GM19193 (cell line): ENCODE results near the gene KLF6.

ENCODE experiments used
- POLR2A ChIP-seq: IDR thresholded peaks from 4 replicates; pipeline ENCODE4 v1.6.1; 2011; ENCODE audit not compliant: insufficient read depth, insufficient read length; ENCODE audit errors: extremely low read depth

Gene KLF6

GRCh38 chr10:3747984-3748383 is 37.0 kb downstream of the KLF6 start:
- TF ChIP-seq POLR2A: no peak

- no peak for TF ChIP-seq POLR2A
Measured at GRCh38 chr10:3747248-3747960, 37.6 kb downstream of the KLF6 start.

DNA sequence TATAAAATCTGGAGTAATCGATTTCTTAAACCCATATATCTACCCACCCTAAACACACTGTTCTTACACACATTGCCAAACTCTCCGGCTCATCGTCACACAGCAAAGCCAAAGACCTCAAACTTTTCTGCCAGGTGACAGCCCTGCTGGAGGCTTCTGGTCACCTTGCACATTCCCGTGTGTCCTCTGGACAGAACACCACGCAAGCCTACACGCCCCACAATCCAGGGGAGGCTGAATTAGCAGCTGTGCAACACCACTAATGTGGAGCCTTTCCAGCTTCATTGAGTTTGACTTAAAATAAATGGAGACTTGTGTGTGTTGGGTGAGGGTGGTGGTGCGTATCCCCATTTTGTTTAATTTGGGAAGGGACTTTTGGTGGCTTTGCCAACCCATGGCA is 38.4 kb downstream of the KLF6 start:
- no peak for TF ChIP-seq POLR2A

GRCh38 chr10:3745521-3745920 is 39.5 kb downstream of the KLF6 start:
- no peak for TF ChIP-seq POLR2A

GRCh38 chr10:3741688-3742461 is 43.1 kb downstream of the KLF6 start:
- TF ChIP-seq POLR2A: no peak

GRCh38 chr10:3740157-3740871 is 44.7 kb downstream of the KLF6 start:
- TF ChIP-seq POLR2A: no peak

DNA sequence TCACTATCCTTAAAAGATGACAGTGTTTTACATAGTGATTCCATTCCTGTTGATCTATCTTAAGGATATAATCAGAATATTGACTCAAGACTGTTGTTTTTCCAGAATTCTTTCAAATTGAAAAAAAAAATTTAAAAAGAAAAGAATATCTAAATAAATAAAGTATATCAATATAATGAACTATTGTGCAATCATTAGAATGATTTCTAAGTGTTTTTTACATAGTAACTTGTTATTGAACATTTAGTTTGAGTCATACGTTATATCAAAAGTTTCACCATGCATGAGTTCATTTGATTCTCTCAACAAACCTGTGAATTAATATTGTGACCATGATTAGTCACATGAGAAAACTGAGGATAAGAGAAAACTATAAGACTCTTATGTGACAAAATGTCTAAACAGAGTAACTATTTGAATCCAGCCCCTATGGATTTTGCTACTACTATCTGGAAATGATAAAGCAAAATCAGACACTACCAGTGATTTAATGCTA is 46.1 kb downstream of the KLF6 start:
- TF ChIP-seq POLR2A: no peak

DNA sequence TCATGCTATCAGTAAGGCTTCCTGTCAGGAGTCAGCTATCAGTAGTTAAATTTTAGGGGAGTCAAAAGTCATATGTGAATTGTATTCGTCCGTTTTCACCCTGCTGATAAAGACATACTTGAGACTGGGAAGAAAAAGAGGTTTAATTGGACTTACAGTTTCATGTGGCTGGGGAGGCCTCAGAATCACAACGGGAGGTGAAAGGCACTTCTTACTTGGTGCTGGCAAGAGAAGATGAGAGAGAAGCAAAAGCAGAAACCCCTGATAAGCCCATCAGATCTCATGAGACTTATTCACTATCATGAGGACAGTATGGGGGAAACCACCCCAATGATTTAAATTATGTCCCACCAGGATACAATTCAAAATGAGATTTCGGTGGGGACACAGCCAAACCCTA is 47.1 kb downstream of the KLF6 start:
- TF ChIP-seq POLR2A: no peak

DNA sequence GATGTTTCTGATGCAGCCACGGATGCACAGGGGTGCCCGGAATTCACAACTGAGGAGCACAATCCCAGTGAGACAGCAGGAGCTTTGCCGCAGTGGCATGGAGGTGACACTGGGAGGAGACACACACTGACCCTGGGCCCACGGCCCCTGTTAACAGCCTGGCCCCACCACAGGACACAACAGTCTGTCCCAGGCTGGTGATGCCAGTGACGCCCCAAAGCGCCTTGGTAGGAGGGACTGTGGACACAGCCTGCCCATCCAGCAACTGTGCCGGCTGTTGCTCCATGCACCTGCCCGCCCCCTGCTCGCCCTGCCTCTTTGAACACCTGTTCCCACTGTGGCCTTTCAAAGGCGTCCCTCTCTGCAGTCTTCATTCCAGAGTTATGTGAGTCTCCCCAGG is 49.8 kb downstream of the KLF6 start:
- TF ChIP-seq POLR2A: no peak

- no peak for TF ChIP-seq POLR2A
Measured at GRCh38 chr10:3734111-3734510, 50.9 kb downstream of the KLF6 start.

DNA sequence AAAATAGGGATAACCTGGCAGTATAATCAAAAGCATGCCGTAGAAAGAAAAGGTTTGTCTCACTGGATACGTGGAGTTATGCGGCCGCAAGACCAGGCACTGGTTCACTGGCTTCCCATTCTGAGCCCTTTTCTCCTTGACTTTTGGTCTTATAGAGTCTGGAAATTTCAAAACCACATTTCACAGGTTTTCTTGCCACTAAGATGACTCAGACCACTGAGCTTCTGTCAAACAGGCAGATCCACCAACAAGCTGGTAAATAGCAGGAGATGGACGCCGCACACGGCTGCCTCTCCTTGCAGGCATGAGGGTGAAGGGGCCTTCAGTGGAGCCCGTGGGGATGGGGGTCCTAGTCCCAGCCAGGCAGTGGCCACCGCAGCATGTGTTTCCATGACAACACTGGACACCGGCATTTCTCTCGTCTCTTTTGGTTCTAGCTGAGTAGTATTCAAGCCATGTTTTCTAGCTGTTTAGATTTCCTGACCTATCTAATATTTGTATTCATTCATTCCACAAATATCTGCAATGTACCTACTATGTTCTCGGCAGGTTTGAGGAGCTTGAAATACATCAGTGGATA is 55.5 kb downstream of the KLF6 start:
- no peak for TF ChIP-seq POLR2A

GRCh38 chr10:3728563-3728962 is 56.4 kb downstream of the KLF6 start:
- no peak for TF ChIP-seq POLR2A

- TF ChIP-seq POLR2A: no peak
Measured at GRCh38 chr10:3727268-3727667, 57.7 kb downstream of the KLF6 start.
